Endothelial cell of umbilical vein (primary cell): ENCODE measurements around the gene PGRMC2. TPM values are rescaled to one million over a fixed set of nuclear protein-coding genes. Genes with fewer than 3 reads are reported as not detected.

Experiments used
- BruUV-seq: library from RNA; stranded (reverse); fragments of 400-500 nt; replicated peaks from 2 replicates; lab custom pipeline; 2021; lab: Mats Ljungman, UMichigan
- CTCF ChIA-PET: fragments of 300-600, 350-600 bp; sonication (Branson Sonifier 250); formaldehyde crosslinking; loops from one replicate; lab custom pipeline; 2021; ENCODE audit warnings: antibody characterized with exemption, inconsistent platforms; lab: Charles Lee
- POLR2A ChIA-PET: fragments of 300-600, 350-600 bp; sonication (Branson Sonifier 250); formaldehyde crosslinking; loops from one replicate; lab custom pipeline; 2021; ENCODE audit warnings: antibody characterized with exemption, inconsistent platforms; lab: Charles Lee
- DNase-seq: peaks from one replicate; pipeline ENCODE4 v3.0.0-alpha.2; 2011; ENCODE audit warnings: low read depth, low spot score
- FAIRE-seq: peaks from 2 replicates; lab custom pipeline; 2011; peaks lifted over from hg19 to GRCh38; lab: Jason Lieb, UNC
- H2AFZ ChIP-seq: 2 replicates; pipeline ENCODE4 v1.6.0; 2012; ENCODE audit warnings: low read depth, low read length, control low read depth, inconsistent platforms
- H3K27ac ChIP-seq: 2 replicates; pipeline ENCODE4 v1.5.1; 2011; ENCODE audit warnings: low read depth, mild to moderate bottlenecking, control low read depth, low read length, moderate library complexity; ENCODE audit not compliant: insufficient read depth
- H3K27me3 ChIP-seq, 2 experiments: 2 replicates each; pipeline versions ENCODE4 v1.6.0 to v1.6.1; 2011; ENCODE audit warnings: low read length in 2 of 2, mixed read lengths in 1 of 2; ENCODE audit not compliant: control insufficient read depth in 2 of 2, insufficient read depth in 2 of 2
- H3K36me3 ChIP-seq, 2 experiments: 2 replicates in 1 of 2; 3 replicates in 1 of 2; pipeline ENCODE4 v1.5.1; 2011; ENCODE audit warnings: low read length in 2 of 2, mild to moderate bottlenecking in 1 of 2, moderate library complexity in 1 of 2; ENCODE audit not compliant: control insufficient read depth in 2 of 2, insufficient read depth in 2 of 2; ENCODE audit errors: extremely low read depth in 1 of 2
- H3K4me1 ChIP-seq: 3 replicates; pipeline ENCODE4 v1.5.1; 2011; ENCODE audit warnings: mild to moderate bottlenecking, low read length; ENCODE audit not compliant: control insufficient read depth, insufficient read depth; ENCODE audit errors: extremely low read depth
- H3K4me2 ChIP-seq: 2 replicates; pipeline ENCODE4 v1.6.1; 2011; ENCODE audit warnings: low read length, control low read depth, mixed read lengths; ENCODE audit not compliant: insufficient read depth
- H3K4me3 ChIP-seq, 3 experiments: fragments of 200-600 bp in 1 of 3; sonication (generic), shearing (Covaris generic) in 1 of 3; replicated peaks in 1 of 3; 2 replicates each; pipeline ENCODE4 v1.5.1; 2011 to 2016; ENCODE audit warnings: control low read depth in 3 of 3, low read length in 3 of 3, mild to moderate bottlenecking in 2 of 3, inconsistent platforms in 1 of 3, low read depth in 1 of 3, moderate library complexity in 1 of 3; ENCODE audit not compliant: insufficient read depth in 1 of 3
- H3K79me2 ChIP-seq: 2 replicates; pipeline ENCODE4 v1.6.0; 2012; ENCODE audit warnings: low read length, inconsistent platforms; ENCODE audit not compliant: control insufficient read depth, insufficient read depth
- H3K9ac ChIP-seq: replicated peaks from 2 replicates; pipeline ENCODE3; 2011; ENCODE audit warnings: low read length, control low read depth; ENCODE audit not compliant: insufficient read depth; ENCODE audit errors: extremely low read depth
- H3K9me1 ChIP-seq: replicated peaks from 3 replicates; pipeline ENCODE4 v1.6.0; 2011; ENCODE audit warnings: mild to moderate bottlenecking, low read length; ENCODE audit not compliant: control insufficient read depth, insufficient read depth; ENCODE audit errors: extremely low read depth
- H3K9me3 ChIP-seq: replicated peaks from 2 replicates; pipeline ENCODE4 v1.5.1; 2012; ENCODE audit warnings: low read length, inconsistent platforms; ENCODE audit not compliant: control insufficient read depth, insufficient read depth
- H4K20me1 ChIP-seq: replicated peaks from 2 replicates; pipeline ENCODE3; 2011; ENCODE audit warnings: mild to moderate bottlenecking, low read length; ENCODE audit not compliant: control insufficient read depth, insufficient read depth; ENCODE audit errors: extremely low read depth
- EZH2 ChIP-seq: IDR thresholded peaks from 2 replicates; pipeline ENCODE4 v1.6.1; 2012; ENCODE audit warnings: borderline replicate concordance, low read depth, mild to moderate bottlenecking, moderate library complexity, low read length, inconsistent platforms; ENCODE audit not compliant: severe bottlenecking
- FOS ChIP-seq: IDR thresholded peaks from 2 replicates; pipeline ENCODE4 v1.6.1; 2011; ENCODE audit warnings: mild to moderate bottlenecking, low read length, moderate library complexity, borderline replicate concordance; ENCODE audit not compliant: insufficient read depth
- GATA2 ChIP-seq: IDR thresholded peaks from 2 replicates; pipeline ENCODE4 v1.7.0; 2011; ENCODE audit warnings: low read depth, mild to moderate bottlenecking, moderate library complexity, mixed read lengths, low read length; ENCODE audit not compliant: insufficient read length, insufficient read depth
- JUN ChIP-seq: IDR thresholded peaks from 2 replicates; pipeline ENCODE4 v1.6.1; 2011; ENCODE audit warnings: borderline replicate concordance, low read depth; ENCODE audit not compliant: insufficient read length, insufficient read depth
- MYC ChIP-seq: IDR thresholded peaks from one replicate; pipeline ENCODE4 v1.6.1; 2011; ENCODE audit warnings: mild to moderate bottlenecking, low read depth, low read length
- POLR2A ChIP-seq: IDR thresholded peaks from 2 replicates; pipeline ENCODE4 v1.6.1; 2012; ENCODE audit warnings: low read depth, mild to moderate bottlenecking, control low read depth, low read length
- POLR2AphosphoS5 ChIP-seq: IDR thresholded peaks from 2 replicates; pipeline ENCODE4 v1.6.1; 2012; ENCODE audit warnings: low read depth, mild to moderate bottlenecking, control low read depth, low read length, moderate library complexity; ENCODE audit not compliant: insufficient read depth
- dilution Hi-C: fragments of 300-500 bp; cut with MboI; formaldehyde crosslinking; loops from one replicate; pipeline ENCODE4 v1.15.0; 2019; ENCODE audit warnings: low sequenced_read_pairs; ENCODE audit not compliant: extremely low pct_ligation_motif_present
- intact Hi-C: fragments of 100-400 bp; cut with micrococcal nuclease; formaldehyde crosslinking; loops from one replicate; pipeline ENCODE4 v1.10.0; 2022
- polyA plus RNA-seq, 4 experiments: library from polyadenylated mRNA; depleted of rRNA in 3 of 4; stranded (reverse) in 3 of 4; unstranded in 1 of 4; fragments of >200 nt; gene quantifications; 2 replicates each; pipeline versions ENCODE4 v1.2.1 to v1.2.3, GENCODE V29; 2011 to 2012; ENCODE audit warnings: missing spikeins in 1 of 4
- total RNA-seq: library from RNA; stranded (reverse); gene quantifications from 2 replicates; pipeline ENCODE4 v1.2.3, GENCODE V29; 2021
- TF ChIP-seq, protein P1 (sequence below): IDR thresholded peaks from 2 replicates; pipeline ENCODE4 v1.6.1; 2011; ENCODE audit not compliant: insufficient read depth, insufficient read length
- TF ChIP-seq, protein P2 (sequence below), 2 donors: IDR thresholded peaks; 1 replicate in 1 of 2; 2 replicates in 1 of 2; pipeline ENCODE4 v1.5.1; 2011; ENCODE audit warnings: low read length in 2 of 2, mild to moderate bottlenecking in 2 of 2, moderate library complexity in 2 of 2, control low read depth in 1 of 2, inconsistent platforms in 1 of 2, low read depth in 1 of 2; ENCODE audit not compliant: insufficient read depth in 1 of 2; ENCODE audit errors: extremely low read depth in 1 of 2

PGRMC2 gene
- total and polyA plus RNA-seq, 2 donors (not counting 3 experiments of a cell fraction or from before 2014, with no cell fraction given) = 10.1 to 63.4 TPM

DNA sequence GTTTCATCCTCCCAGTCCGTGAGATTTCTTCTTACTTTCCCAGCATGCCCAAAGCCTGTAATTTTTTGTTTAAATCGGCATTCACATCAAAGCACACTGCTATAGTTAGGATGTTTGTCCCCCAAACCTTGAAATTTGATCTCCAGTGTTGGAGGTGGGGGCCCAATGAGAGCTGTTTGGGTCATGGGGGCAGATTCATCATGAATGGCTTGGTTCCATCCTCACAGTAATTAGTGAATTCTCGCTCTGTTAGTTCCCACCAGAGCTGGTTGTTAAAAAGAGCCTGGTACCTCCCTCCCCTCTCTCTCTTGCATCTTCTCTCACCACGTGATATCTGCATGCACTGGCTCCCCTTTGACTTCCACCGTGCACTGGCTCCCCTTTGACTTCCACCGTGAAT, 40.5 kb upstream of the PGRMC2 start:
- H3K27me3 ChIP-seq = no peaks in the 10 kb centered on the region
- CTCF ChIA-PET = no interaction called here
- no TSS peak for BruUV-seq

More for the DNA sequence above, 40.5 kb upstream of the PGRMC2 start:
- intact Hi-C loops = no loop called here
- POLR2A ChIA-PET = no interaction called here
- Histone ChIP-seq H3K4me1 (peaks cover 10% of the 10 kb centered on the region), H3K4me2 (no peak overlapping the region), H3K9ac (no peak overlapping the region), H4K20me1 (no peaks in the 10 kb centered on the region), H3K36me3 (no peaks in the 10 kb centered on the region), H3K27ac (no peak overlapping the region), H3K9me1 (no peaks in the 10 kb centered on the region), H3K4me3 (no peak overlapping the region), H3K9me3 (no peaks in the 10 kb centered on the region), H3K79me2 (no peaks in the 10 kb centered on the region), H2AFZ (no peak overlapping the region)
- TF ChIP-seq POLR2A (no peak), MYC (no peak), FOS (no peak), POLR2AphosphoS5 (no peak), EZH2 (no peak), JUN (no peak), GATA2 (no peak)
- TF ChIP-seq, protein P1, sequence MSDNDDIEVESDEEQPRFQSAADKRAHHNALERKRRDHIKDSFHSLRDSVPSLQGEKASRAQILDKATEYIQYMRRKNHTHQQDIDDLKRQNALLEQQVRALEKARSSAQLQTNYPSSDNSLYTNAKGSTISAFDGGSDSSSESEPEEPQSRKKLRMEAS = no peak
- TF ChIP-seq, protein P2, sequence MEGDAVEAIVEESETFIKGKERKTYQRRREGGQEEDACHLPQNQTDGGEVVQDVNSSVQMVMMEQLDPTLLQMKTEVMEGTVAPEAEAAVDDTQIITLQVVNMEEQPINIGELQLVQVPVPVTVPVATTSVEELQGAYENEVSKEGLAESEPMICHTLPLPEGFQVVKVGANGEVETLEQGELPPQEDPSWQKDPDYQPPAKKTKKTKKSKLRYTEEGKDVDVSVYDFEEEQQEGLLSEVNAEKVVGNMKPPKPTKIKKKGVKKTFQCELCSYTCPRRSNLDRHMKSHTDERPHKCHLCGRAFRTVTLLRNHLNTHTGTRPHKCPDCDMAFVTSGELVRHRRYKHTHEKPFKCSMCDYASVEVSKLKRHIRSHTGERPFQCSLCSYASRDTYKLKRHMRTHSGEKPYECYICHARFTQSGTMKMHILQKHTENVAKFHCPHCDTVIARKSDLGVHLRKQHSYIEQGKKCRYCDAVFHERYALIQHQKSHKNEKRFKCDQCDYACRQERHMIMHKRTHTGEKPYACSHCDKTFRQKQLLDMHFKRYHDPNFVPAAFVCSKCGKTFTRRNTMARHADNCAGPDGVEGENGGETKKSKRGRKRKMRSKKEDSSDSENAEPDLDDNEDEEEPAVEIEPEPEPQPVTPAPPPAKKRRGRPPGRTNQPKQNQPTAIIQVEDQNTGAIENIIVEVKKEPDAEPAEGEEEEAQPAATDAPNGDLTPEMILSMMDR (IDR thresholded peaks at IDR 0.05; ENCODE audit: extremely low read depth in 1 of 2, insufficient read depth in 1 of 2, low read depth in 1 of 2, low read length in 2 of 2) = no peak
- dilution Hi-C loops = no loop called here
- FAIRE-seq (no peak), DNase-seq (no peak)
